Sigmoid colon (tissue), 3 donors: ENCODE measurements around the gene AATF.

Experiments
- CTCF ChIP-seq, 4 experiments: fragments of 450-650 bp in 3 of 4; fragments of 200-600 bp in 1 of 4; IDR thresholded peaks; one replicate each; pipeline ENCODE4 v1.5.1; 2016 to 2019; ENCODE audit warnings: antibody characterized with exemption in 4 of 4, mild to moderate bottlenecking in 3 of 4, moderate library complexity in 2 of 4
- POLR2A ChIP-seq, 2 donors: fragments of 450-650 bp; IDR thresholded peaks; one replicate each; pipeline ENCODE4 v1.6.1; 2016; ENCODE audit warnings: antibody characterized with exemption in 2 of 2, mild to moderate bottlenecking in 2 of 2, moderate library complexity in 2 of 2

GRCh38 chr17:36934692-36935630 lies 13.8 kb upstream of the AATF start:
- TF ChIP-seq POLR2A (IDR thresholded peaks at IDR 0.05) (no peak), CTCF (IDR thresholded peaks at IDR 0.05) (no peak)
